Peyer's patch (tissue), 4 donors: ENCODE data around the gene SFRP4.
A peak's percentile ranks its signal among the peaks of the same experiment; 100 is the strongest.

Source experiments
- CTCF ChIP-seq, 6 experiments: fragments of 450-650 bp in 4 of 6; fragments of 200-600 bp in 2 of 6; sonication (generic) in 1 of 6; IDR thresholded peaks; one replicate each; pipeline ENCODE4 v1.5.1; 2017 to 2019; ENCODE audit warnings: antibody characterized with exemption in 6 of 6, mild to moderate bottlenecking in 3 of 6, moderate library complexity in 1 of 6
- POLR2A ChIP-seq, 2 donors: fragments of 450-650 bp; IDR thresholded peaks; one replicate each; pipeline ENCODE4 v1.5.1; 2017; ENCODE audit warnings: antibody characterized with exemption in 2 of 2, mild to moderate bottlenecking in 2 of 2, moderate library complexity in 2 of 2

- TF ChIP-seq CTCF (IDR thresholded peaks at IDR 0.05) (peak in 5 of 6 experiments; percentile 20 to 67 (median 64)), POLR2A (IDR thresholded peaks at IDR 0.05) (no peak)
Measured at GRCh38 chr7:37901236-37901827, 15.3 kb downstream of the SFRP4 start.
